T-helper 1 cell (primary cell): ENCODE results near the gene SKOR1.

Source experiments
- DNase-seq, 5 donors: peaks; one replicate each; pipeline ENCODE4 v3.0.0-alpha.2; 2012 to 2020

Gene SKOR1

DNA sequence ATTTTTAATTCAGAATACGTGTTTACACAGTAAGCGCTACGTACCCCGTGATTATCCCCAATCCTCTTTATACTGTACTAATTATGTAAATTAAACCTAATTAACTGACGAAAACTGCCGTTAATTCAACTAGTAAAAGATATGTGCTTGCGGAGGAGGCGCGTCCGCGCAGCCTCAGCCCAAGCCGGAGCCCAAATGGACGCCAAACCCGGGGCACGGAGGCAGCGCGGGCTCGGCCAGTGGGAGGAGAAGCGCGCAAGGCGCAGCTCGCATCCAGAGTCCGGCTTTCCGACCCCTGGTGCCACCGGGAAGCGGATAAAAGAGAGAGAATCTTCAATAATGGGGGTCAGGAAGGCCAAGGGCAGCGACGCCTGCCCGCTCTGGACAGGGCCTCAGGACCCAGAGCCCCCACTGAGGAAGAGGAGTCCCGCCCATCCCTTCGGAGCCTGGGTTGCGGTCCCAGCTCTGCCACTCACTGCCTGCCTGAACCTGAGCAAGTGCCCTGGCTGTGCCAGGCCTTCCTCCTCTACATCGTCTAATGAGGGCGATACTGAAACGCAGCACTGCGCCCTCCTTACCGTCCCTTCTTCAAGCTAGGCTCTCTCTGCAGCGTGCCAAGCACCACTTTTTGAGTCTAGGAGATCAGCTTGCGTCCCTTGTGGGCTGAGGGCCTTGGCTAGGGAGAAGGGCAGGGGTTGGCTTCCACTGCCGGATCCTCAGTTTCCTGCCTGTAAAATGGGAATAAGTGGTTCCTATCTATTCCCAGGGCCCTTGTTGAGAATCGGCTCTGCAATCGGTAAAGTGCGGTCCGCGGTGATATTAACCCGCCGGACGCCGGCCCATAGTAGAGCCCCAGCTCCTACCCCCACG lies 5.0 kb upstream of the SKOR1 start:
- no peak for DNase-seq

DNA sequence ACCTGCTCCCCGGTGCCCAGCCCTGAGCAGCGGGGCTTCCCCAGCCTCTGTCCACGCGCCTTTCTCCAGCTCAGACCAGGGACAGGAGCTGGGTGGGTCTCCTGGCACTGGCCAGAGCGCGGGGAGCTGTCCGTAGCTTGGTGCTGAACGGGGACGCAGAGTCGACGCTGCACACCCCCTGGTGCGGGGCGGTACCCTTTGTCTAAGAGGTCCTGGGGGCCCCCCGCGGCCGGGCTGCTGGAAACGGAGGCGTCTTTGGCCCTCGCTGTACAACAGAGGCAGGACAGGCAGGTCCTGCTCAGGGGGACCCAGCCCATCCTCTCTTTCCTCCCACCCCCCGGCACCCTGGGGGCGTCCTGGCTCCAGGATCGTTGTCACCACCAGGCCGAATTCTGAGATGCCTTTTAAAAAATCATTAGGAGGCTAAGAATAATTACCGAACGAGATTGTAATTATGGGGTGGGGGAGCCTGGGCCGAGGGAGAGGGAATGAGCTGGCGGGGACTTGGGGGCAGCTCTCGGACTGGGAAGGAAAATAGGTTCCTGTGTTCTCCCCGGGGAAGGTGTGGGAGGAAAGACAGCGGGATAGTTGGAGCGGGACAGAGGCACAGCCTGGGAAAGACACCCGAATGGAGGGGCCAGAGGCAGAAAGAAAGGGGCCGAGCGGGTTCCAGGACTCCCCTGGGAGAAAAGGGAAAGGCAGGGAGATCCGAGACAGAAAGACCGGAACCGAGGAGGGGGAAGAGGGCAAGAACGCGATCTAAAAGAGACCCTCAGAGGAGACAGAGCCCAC lies 4.1 kb upstream of the SKOR1 start:
- DNase-seq, result no peak

DNA sequence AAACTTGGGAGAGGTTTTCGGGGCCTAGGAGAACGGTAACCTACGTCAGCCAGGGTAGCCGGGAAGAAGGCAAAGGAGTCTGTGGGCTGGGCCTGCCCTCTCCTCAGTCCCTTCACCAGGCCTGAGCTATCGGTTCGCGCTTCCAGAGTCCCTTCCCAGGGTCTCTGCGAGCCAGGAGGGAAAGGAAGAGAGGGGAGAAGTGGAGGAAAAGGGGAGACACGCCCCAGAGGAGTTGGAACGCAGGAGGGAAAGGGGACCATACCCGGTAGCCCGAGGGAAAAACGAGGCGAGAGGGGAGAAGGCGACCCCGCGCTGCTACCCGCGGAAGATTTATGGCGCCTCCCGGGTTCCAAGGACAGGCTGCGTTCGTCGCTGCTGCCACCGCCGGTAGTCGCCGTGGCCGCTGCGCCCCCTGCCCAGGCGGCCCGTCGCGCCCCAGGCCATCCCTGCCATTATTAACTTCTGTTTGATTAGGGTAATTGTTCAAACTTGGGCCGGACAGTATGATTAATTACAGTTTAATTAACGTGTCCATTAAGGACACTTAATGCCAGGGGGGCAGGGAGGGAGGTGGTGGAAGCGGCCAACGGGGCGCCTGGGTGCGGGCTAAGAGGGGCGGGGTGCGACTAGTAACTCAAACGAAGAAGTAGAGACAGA lies 3.4 kb upstream of the SKOR1 start:
- no peak for DNase-seq

DNA sequence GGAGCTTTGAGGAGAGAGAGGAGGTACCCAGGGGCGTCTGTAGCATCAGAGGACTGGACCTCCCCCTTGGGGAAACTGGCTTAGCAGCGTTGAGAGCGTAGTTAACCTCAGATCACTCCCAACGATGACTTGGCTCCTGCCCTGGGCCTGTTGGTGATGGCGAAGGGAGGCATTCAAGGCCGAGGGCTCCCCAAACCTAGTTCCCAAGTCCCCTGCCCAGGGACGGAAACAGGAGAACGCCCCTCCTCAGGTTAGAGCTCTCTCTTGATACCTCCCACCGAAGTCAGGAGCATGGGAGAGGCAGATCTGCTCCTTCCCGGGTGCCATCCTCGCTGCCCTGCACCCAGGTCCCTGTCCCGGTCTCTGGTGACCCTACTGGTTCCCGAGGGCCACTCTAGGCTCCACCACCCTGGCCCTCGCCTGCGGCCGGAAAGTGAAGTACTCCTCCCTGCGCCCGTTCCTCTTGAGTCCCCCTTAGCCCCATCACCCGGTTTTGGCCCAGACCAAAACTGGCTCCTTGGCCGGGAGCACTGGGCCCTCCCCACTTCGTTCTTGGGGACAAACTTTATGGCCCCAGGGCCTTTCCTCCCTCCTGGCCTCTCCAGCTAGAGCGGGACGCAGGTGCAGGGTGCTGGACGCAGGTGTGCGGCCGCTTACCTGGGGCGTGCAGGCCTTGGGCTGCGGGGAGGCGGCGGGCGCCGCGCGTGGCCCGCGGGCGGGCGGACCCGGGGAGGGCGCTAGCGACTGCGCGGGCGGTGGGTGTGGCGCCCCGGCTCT lies 2.6 kb upstream of the SKOR1 start:
- no peak for DNase-seq

DNA sequence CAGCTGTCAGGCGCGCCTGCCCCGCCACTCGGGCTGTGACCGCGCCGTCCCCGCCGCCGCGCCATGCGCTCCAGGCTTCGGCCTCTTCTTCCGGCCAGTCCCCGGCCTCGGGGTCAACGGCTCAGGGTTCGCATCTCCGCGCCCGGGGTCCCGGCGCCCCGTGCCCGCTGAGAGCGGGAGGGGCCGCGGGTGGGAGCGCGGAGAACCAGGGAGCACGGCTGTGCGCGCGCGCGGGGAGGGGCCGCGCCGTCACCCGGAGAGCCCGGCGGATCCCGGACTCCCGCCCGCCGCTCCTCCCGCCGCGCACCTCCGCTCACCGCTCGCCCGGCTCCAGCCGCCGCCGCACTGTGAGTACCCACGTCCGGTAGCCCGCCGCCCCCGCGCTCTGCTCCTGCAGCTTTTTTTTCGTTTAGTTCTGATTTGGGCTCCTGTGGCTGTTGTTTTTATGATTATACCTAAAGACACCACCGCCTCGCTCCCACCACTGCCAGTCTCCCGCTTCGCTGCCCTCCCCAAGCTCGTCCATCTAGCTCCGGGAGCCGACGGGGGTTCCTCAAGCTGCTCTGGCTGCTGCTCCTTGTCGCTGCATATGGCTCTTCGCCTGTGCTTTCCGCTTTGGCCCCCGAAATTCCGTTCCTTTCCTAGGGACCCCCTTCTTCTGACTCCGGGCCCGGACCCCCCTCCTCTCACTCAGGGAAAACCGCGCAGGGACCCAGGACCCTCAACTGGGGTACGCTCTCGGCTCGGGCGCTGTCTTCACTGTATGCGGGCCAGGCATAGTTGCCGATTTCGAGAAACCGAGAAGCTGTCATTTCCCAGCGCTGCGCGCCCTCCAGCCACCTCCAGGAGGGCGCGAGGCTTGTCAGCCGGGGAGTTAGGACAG lies 1.8 kb upstream of the SKOR1 start:
- DNase-seq, result no peak

DNA sequence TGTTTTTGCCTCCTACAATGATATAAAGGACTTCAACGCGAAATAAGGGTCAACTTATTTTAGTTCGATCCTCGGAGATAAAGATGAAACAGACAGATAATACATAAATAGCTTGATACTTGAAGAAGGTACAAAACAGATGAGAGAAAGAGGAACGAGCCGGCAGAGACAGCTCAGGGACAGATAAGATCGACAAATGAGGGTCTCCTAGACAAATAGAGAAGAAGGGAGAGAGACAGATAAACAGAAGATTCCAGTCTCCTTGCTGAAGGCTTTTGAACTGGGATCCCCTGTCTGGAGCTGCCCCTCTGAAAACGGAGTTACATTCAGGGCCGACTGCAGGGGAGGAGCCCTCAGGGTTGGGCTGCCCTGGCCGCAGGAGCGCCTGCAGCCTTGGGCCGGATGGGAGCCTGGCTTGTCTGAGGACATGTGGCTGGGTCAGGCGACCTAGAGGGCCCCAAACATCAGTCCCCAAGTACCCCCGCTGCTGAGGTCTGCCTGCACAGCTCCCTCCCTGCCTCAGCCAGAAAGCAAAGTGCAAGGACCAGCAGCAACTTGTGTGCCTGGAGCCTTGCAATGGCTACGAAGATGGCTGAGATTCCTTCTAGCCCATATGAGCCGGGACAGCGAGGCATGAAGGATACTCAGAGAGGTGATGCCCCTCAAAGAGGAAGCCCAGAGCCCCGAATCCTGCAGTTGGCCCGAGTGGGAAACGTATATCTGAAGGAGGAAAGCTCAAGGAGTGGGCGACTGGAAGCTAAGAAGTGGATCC lies 926 bp upstream of the SKOR1 start:
- DNase-seq, result no peak

DNA sequence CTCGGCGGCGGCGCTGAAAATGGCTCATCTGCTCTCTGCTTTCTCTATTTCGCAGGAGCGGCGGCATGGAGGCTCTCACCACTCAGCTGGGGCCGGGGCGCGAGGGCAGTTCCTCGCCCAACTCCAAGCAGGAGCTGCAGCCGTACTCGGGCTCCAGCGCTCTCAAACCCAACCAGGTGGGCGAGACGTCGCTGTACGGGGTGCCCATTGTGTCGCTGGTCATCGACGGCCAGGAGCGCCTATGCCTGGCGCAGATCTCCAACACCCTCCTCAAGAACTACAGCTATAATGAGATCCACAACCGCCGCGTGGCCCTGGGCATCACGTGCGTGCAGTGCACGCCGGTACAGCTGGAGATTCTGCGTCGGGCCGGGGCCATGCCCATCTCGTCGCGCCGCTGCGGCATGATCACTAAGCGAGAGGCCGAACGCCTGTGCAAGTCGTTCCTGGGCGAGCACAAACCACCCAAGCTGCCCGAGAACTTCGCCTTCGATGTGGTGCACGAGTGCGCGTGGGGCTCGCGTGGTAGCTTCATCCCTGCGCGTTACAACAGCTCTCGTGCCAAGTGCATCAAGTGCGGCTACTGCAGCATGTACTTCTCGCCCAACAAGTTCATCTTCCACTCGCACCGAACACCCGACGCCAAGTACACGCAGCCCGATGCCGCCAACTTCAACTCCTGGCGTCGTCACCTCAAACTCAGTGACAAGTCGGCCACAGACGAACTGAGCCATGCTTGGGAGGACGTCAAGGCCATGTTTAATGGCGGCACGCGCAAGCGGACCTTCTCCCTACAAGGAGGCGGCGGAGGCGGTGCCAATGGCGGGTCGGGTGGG lies 790 bp downstream of the SKOR1 start:
- DNase-seq, result no peak

DNA sequence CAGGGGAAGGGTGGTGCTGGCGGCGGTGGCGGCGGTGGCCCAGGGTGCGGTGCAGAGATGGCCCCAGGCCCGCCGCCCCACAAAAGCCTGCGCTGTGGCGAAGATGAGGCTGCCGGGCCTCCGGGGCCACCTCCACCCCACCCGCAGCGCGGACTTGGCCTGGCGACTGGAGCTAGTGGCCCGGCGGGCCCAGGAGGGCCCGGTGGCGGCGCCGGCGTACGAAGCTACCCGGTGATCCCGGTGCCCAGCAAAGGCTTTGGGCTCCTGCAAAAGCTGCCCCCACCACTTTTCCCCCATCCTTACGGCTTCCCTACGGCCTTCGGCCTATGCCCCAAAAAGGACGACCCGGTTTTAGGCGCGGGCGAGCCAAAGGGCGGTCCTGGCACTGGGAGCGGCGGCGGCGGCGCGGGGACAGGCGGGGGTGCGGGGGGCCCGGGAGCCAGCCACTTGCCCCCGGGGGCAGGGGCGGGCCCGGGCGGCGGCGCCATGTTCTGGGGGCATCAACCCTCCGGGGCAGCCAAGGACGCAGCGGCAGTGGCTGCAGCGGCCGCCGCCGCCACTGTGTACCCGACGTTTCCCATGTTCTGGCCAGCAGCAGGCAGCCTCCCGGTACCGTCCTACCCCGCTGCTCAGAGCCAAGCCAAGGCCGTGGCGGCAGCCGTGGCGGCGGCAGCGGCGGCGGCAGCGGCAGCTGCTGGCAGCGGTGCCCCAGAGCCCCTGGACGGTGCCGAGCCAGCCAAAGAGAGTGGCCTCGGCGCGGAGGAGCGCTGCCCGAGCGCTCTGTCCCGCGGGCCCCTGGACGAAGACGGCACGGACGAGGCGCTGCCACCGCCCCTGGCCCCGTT lies 1.6 kb downstream of the SKOR1 start:
- DNase-seq, result no peak

DNA sequence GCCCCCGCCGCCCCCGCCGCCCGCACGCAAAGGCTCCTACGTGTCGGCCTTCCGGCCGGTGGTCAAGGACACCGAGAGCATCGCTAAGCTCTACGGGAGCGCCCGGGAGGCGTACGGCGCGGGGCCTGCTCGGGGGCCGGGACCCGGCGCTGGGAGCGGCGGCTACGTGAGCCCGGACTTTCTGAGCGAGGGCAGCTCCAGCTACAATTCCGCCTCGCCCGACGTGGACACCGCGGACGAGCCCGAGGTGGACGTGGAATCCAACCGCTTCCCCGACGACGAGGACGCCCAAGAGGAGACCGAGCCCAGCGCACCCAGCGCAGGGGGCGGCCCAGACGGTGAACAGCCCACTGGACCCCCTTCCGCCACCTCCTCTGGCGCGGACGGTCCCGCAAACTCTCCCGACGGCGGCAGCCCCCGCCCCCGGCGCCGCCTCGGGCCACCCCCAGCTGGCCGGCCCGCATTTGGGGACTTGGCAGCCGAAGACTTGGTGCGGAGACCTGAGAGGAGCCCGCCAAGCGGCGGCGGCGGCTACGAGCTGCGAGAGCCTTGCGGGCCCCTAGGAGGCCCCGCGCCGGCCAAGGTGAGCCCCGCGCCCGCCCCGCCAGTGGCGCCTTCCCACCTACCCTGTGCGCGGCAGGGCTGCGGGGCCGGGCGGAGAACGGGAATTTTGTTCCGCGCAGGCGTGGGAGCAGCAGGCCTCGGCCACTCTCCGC lies 2.4 kb downstream of the SKOR1 start:
- DNase-seq, result no peak

DNA sequence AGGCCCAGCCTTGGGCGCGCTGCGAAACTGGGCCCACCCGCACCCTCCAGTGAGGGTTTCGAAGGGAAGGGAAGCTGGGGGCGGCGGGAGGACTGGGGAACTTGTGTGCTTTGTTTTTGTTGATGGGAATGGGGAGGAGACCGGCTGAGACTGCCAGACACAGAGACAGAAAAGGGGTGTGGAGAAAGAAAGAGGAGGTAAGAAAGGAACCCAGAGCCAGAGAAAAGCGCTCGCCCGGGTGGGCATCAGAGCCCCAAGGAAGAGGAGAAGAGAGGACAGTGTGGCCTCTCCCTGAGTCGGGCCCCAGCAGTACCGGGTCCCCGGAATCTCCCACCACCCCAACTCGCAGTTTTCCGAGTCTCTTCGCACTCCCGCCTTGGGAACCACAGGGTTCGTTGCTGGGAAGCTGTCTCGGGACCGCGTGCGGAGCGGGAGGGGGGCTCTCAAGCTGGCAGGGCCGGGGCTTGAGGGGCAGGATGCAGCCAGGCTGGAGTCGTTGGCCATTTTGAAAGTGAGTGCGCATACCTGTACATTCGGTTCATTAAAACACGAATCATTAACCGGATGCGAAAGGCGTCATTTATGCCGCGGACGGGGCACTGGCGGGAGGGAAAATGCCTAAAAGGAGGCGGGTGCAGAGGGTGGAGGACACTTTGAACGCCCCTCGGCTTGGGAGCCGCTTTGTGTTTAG lies 3.1 kb downstream of the SKOR1 start:
- DNase-seq, result no peak

DNA sequence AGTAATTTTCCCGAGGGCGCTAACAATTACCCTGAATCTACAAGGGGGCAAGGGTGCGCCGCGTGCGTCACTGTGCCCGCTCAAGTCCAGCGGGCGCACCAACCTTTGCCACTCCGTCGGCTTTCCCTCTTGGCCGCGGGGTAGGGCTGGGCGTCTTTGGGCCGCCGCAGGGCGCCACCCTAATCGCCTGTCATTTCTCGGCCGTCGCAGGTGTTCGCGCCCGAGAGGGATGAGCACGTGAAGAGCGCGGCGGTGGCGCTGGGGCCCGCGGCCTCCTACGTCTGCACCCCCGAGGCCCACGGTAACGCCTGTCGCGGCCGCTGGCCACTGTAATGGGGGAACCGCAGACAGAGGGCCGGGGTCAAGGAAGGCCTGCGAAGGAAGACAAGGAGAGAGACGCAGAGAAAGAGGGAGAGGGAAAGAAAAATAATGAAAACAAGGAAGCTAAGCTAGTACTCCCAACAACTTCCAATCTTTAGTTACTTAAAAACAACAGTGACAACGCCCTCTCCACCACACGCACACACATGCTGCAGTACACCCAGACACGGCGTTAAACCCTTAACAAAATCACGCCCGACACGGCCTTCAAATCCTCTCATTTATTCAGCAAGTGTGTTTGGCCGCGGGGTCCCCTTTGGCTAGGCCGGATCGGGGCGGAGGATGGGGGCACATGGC lies 3.8 kb downstream of the SKOR1 start:
- no peak for DNase-seq

DNA sequence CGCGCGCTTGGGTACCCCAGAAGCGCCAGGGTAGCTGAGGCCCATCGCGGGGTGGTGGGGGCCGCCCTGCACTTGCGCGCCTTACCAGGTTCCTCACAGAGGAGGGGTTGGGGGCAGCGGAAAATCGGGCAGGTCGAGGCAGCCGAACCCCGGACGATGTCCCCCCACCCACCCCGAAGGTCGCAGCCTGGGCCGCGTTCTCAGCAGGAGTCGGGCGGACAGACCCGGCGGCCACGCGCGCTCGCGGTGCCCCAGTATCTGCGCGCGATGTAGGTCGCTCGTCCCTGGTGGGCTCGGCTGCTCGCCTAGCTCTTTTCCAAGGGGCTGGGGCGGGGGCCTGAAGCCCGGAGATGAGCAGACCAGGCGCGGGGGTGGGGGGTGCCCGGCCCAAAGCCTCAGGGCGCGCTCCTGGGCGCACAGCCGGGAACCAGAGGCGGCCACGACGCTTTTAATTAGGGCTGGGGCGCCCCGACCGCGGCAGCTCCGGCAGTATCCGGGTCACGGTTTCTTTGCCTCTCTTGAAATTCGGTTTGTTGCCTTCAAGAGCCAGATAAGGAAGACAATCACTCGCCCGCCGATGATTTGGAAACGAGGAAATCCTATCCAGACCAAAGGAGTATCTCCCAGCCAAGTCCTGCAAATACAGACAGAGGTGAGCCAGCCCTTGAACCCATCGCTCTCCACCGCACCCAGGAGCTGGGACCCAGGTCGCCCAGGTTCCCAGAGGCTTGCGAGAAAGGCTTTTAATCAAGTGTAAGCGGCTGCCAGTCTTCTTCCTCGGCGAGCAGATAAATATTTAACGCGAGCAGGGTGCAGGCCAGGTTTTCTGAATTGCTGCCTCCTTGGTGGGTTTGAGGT lies 4.6 kb downstream of the SKOR1 start:
- DNase-seq, result no peak

DNA sequence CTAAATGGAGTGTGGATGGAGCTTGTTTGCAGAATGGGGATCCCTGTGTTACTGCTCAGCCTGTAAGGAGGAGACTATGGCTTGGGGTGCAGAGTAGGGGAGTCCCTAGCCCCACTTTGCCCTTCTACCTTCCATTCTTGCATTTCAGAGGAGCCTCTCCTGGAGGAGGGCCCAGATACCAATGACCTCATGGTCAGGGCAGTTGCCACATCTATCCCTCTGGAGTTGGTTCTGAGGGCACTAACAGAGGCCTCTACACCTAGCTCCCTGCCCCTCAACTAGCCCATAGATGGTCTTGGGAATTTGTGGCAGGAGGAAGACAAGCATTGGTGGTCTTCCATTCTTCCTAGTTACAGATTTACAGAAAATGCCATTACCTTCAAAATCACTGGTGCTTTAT lies 6.1 kb downstream of the SKOR1 start:
- DNase-seq, result no peak

DNA sequence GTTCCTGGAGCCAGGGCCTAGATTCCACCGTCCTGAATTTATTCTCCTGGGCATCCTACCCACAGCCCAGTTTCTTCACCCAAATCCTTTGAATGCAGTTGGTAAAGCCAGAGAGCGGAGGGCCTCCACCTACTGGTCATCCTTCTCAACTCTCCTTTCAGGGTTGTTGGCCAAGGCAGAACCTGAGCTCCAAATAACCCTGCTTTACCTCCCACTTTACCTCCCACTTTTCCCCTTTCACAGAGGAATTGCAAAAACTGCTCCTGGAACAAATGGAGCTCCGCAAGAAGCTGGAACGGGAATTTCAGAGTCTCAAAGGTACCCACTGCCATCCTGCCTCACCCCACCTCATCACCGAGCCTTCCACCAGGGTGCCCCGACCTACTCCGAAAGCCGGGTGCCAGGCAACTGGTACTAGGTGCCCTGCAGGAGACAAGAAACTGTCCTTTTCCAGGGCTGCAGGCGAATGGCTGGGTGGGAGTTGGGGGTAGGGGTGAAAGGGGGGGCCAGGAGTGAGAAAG lies 6.8 kb downstream of the SKOR1 start:
- DNase-seq, result no peak

DNA sequence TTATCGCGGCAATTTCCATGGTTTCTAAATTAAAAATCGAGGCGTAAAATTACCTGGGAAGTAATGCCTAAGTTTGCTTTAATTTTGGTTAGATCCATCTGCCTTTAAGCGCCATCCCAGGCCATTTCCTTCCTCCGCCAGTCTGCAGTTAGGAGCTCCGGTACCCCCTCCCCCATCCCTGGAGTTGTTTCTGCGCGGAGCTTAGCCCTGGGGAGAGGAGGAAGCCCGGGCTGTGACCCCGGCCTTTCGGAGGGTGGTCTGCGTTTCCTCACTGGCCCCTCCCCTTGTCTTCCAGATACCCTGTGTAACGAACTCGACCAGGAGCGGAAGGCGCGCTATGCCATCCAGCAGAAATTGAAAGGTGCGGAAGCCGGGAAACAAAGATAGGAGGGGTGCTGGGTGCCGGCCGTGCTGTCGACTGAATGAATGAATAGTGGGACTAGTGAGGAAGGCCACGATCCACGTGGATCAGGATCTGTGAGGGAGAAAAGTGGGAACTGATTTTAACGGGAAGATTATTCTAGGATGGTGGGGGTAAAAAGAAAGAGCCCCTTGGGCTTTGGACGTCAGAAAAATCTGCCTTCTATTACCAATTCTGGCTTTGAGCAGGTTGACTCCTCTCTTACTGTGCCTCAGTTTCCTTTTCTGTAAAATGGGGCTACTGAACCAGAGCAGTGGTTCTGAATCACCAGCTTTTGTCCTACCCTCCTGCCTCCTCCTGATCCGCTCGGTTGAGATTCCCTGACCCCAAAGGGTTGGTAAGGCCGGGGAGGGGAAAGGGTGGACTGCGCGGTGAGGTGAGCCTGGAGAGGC lies 7.8 kb downstream of the SKOR1 start:
- no peak for DNase-seq
